WTC11 (cell line): ENCODE results near the gene RAP2C.

Experiments used
- ESRRA ChIP-seq: sonication (generic); formaldehyde crosslinking; IDR thresholded peaks from 2 replicates; pipeline ENCODE4 v1.8.1; 2022; ENCODE audit warnings: mild to moderate bottlenecking, missing genetic modification reagents, borderline replicate concordance
- GABPB1 ChIP-seq: sonication (generic); formaldehyde crosslinking; IDR thresholded peaks from 2 replicates; pipeline ENCODE4 v1.8.1; 2023; ENCODE audit warnings: mild to moderate bottlenecking, missing genetic modification reagents
- JUN ChIP-seq: sonication (generic); formaldehyde crosslinking; IDR thresholded peaks from 2 replicates; pipeline ENCODE4 v1.8.0; 2023; ENCODE audit warnings: mild to moderate bottlenecking, missing genetic modification reagents
- TF ChIP-seq, protein P1 (sequence below): fragments of 200-600 bp; IDR thresholded peaks from 2 replicates; pipeline ENCODE4 v1.8.0; 2022; ENCODE audit warnings: antibody characterized with exemption
- TF ChIP-seq, protein P2 (sequence below): sonication (generic); formaldehyde crosslinking; IDR thresholded peaks from 2 replicates; pipeline ENCODE4 v1.8.0; 2022; ENCODE audit warnings: mild to moderate bottlenecking, missing genetic modification reagents
- TF ChIP-seq, protein P3 (sequence below): sonication (generic); formaldehyde crosslinking; IDR thresholded peaks from 2 replicates; pipeline ENCODE4 v1.8.1; 2023; ENCODE audit warnings: mild to moderate bottlenecking, missing genetic modification reagents

DNA sequence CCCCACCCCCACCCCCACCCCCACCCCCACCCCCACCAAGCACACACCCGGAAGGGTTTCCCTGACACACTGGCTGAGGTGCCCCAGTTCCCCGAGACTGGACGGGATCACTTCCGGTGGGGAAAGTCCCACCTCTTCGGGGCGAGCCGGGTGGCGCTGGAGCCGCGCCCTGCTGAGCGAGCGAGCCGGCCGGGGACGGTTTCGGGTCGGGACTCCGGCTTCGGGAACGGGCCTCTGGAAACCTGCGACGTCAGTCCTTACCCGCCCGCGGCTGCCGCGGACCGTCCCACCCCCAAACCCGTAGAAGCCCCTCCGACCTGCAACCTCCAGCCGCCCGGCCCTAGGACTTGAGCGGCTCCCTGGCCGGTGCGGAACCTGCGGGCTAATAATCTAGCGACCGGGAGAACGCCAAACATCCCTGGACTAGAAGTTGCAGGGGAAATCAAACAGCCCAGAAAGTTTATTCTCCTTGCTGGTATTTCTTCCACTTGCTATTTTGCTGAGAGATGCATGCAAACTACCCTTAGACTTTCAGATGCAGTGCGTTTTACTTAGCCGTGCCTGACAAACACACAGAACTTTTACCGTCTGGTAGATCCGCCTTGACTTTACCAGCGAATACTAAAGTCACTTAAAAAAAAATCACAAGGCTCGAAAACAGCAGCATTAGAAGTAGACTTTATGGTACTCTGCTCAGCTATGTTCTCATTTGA is 991 bp downstream of the RAP2C start:
- TF ChIP-seq, protein P1, sequence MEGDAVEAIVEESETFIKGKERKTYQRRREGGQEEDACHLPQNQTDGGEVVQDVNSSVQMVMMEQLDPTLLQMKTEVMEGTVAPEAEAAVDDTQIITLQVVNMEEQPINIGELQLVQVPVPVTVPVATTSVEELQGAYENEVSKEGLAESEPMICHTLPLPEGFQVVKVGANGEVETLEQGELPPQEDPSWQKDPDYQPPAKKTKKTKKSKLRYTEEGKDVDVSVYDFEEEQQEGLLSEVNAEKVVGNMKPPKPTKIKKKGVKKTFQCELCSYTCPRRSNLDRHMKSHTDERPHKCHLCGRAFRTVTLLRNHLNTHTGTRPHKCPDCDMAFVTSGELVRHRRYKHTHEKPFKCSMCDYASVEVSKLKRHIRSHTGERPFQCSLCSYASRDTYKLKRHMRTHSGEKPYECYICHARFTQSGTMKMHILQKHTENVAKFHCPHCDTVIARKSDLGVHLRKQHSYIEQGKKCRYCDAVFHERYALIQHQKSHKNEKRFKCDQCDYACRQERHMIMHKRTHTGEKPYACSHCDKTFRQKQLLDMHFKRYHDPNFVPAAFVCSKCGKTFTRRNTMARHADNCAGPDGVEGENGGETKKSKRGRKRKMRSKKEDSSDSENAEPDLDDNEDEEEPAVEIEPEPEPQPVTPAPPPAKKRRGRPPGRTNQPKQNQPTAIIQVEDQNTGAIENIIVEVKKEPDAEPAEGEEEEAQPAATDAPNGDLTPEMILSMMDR = no peak
- TF ChIP-seq JUN (CRISPR knock-in tag) = no peak
- no peak for TF ChIP-seq GABPB1 (CRISPR knock-in tag)
- TF ChIP-seq, protein P2, sequence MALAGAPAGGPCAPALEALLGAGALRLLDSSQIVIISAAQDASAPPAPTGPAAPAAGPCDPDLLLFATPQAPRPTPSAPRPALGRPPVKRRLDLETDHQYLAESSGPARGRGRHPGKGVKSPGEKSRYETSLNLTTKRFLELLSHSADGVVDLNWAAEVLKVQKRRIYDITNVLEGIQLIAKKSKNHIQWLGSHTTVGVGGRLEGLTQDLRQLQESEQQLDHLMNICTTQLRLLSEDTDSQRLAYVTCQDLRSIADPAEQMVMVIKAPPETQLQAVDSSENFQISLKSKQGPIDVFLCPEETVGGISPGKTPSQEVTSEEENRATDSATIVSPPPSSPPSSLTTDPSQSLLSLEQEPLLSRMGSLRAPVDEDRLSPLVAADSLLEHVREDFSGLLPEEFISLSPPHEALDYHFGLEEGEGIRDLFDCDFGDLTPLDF (CRISPR knock-in tag) = no peak
- TF ChIP-seq ESRRA (CRISPR knock-in tag) = no peak
- TF ChIP-seq, protein P3, sequence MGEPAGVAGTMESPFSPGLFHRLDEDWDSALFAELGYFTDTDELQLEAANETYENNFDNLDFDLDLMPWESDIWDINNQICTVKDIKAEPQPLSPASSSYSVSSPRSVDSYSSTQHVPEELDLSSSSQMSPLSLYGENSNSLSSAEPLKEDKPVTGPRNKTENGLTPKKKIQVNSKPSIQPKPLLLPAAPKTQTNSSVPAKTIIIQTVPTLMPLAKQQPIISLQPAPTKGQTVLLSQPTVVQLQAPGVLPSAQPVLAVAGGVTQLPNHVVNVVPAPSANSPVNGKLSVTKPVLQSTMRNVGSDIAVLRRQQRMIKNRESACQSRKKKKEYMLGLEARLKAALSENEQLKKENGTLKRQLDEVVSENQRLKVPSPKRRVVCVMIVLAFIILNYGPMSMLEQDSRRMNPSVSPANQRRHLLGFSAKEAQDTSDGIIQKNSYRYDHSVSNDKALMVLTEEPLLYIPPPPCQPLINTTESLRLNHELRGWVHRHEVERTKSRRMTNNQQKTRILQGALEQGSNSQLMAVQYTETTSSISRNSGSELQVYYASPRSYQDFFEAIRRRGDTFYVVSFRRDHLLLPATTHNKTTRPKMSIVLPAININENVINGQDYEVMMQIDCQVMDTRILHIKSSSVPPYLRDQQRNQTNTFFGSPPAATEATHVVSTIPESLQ = no peak
